ENCODE data around the gene PPP1R12A. TPM values are rescaled to one million over a fixed set of nuclear protein-coding genes. Genes with fewer than 3 reads are reported as not detected.

PPP1R12A gene
- total RNA-seq, 1 donor from 2014 or later: 38.8 TPM

DNA sequence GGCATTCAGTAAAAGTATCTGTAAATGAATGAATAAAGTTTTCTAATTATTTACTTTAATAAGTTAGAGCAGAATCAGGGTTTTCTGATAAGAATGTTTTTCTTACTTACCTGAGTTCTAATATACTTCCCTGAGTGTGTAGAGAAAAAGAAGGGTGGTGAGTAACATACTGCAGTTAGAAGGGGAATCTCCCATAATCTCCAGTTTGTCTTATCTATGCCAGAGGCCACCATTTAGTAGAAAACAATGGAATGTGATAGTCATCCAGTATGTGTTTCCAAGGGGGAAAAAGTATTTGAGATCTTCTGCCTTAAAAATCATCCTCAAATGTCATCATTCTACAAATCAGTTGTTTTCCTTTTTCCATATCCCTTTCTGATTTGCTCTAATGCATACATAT lies 187.6 kb downstream of the PPP1R12A start:
- intact Hi-C loops (cut with DNase I): no loop called here
- no peak for ATAC-seq (ENCODE audit: poor library complexity)
- no peak for DNase-seq

DNA sequence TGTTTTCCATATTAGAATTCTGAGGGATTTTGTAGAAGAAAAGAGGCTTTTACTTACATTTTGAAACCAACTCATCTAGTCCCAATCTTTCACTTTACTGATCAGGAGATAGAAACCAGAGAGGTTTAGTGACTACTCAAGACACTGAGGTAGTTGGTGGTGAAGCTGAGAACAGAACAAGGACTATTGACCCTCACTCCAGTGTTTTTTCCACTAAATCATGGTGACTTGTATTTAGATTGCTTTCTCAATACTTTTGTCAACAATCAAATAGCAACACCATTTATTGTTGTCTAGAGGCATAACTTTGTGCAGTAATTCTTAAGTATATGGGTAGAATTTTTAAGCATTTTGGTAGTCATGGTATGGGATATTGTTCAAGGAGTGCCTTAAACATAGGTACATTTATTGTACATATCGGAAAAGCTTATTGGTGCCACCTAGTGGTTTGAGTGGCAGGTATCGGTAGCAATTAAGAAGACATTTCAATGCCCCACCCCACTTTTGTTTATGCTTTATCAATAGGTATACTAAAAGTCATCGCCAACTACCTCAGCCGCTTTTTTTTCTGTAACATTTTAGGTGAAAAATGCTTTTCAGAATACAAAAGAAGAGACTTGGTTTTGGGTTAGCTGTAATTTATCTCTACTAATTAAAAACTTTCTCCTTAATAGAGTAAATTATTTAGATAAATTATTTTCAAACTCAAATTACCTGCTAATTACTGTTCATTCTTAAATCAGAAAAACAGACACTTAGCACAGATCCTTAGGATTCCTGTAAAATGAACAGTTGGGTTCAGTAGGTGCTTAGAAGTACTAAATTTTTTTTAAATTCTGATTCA lies 196.8 kb downstream of the PPP1R12A start:
- DNase-seq (no peak), ATAC-seq (ENCODE audit: poor library complexity) (peak; percentile 53)
- intact Hi-C loops (cut with DNase I): loop anchor here (5.0 kb wide), 1 partner anchor 181 kb away; no protein-coding TSS in a partner anchor

DNA sequence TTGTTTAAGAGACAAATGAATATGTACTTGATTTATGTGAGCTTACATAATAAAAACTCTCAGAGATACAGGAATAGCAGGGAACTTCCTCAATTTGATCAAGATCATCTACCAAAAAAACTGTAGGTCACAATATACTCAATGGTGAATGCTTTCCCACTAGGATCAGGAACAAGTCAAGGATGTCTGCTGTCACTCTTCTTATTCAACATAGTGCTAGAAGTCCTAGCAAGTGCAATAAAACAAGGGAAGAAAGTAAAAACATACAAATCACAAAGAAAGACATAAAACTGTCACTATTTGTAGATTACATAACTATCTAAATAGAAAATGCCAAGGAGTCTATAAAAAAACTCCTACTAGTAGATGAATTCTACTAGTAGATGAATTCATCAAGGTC lies 202.3 kb downstream of the PPP1R12A start:
- DNase-seq: no peak
- intact Hi-C loops (cut with DNase I): no loop called here

DNA sequence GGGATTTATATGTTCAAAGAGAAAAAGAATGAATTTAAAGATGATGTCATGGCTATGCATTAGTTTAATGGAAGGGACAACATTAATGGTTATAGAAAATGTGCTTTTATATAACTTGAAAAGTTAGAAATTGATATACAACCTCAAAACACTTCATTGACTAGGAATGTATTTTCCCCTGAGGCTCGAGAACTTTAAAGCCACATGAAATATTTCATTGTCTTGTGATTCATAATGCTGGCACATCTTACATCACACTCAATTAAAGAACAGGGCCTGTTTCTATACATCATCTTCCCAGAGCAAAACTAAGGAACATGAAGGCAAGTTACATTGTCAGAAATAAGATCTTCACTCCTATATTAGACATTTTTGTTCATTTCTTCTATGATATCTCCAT lies 208.9 kb downstream of the PPP1R12A start:
- ATAC-seq (ENCODE audit: poor library complexity): no peak
- no peak for DNase-seq
- intact Hi-C loops (cut with DNase I): no loop called here

More for the DNA sequence above, 202.3 kb downstream of the PPP1R12A start:
- ATAC-seq (ENCODE audit: poor library complexity): no peak

Other genes with a start within 250 kb of the PPP1R12A start
- gene PAWR, start 244.1 kb downstream of the PPP1R12A start, total RNA-seq: 7.2 TPM
- 0.19 TPM for gene OTOGL, start 164.4 kb upstream of the PPP1R12A start, total RNA-seq

All from Right ventricle myocardium superior (tissue), 1 donor.